CD4-positive, alpha-beta T cell (primary cell): ENCODE data around the gene TSPAN31. TPM values are rescaled to one million over a fixed set of nuclear protein-coding genes. Genes with fewer than 3 reads are reported as not detected.

Source experiments
- ATAC-seq: fragments of 200-7000 bp; cut with Tn5 transposase; one replicate; pipeline ENCODE4 v1.10.0; 2022; ENCODE audit warnings: mild to moderate bottlenecking; ENCODE audit not compliant: poor library complexity
- CTCF ChIA-PET: fragments of 350-600 bp; sonication (Branson Sonifier 250); formaldehyde crosslinking; loops from one replicate; lab custom pipeline; 2021; ENCODE audit warnings: antibody characterized with exemption, inconsistent platforms; lab: Charles Lee
- POLR2A ChIA-PET: fragments of 350-600 bp; sonication (Branson Sonifier 250); formaldehyde crosslinking; loops from one replicate; lab custom pipeline; 2021; ENCODE audit warnings: antibody characterized with exemption, inconsistent platforms; lab: Charles Lee
- DNase-seq, 14 experiments: peaks; one replicate each; pipeline ENCODE4 v3.0.0-alpha.2; 2013 to 2020; ENCODE audit warnings: mixed read lengths in 2 of 14
- H3K27ac ChIP-seq, 2 donors: one replicate each; pipeline versions ENCODE4 v1.5.1 to v1.7.0; 2013; ENCODE audit warnings: low read length in 2 of 2, low read depth in 1 of 2, mild to moderate bottlenecking in 1 of 2
- H3K27me3 ChIP-seq, 2 experiments: 1 replicate in 1 of 2; 2 replicates in 1 of 2; pipeline versions ENCODE4 v1.6.1 to v1.7.0; 2013; ENCODE audit warnings: low read length in 2 of 2, control low read depth in 1 of 2, mild to moderate bottlenecking in 1 of 2, moderate library complexity in 1 of 2; ENCODE audit not compliant: insufficient read depth in 2 of 2, control insufficient read depth in 1 of 2
- H3K36me3 ChIP-seq: one replicate; pipeline ENCODE4 v1.6.1; 2013; ENCODE audit warnings: low read length, control low read depth; ENCODE audit not compliant: insufficient read depth
- H3K4me1 ChIP-seq: one replicate; pipeline ENCODE4 v1.6.1; 2013; ENCODE audit warnings: low read length, control low read depth; ENCODE audit not compliant: insufficient read depth
- H3K4me3 ChIP-seq: one replicate; pipeline ENCODE4 v1.5.1; 2013; ENCODE audit warnings: mild to moderate bottlenecking, low read length, moderate library complexity
- H3K9me3 ChIP-seq, 2 experiments: 1 replicate in 1 of 2; 2 replicates in 1 of 2; pipeline versions ENCODE4 v1.6.1 to v1.7.0; 2013; ENCODE audit warnings: low read length in 2 of 2, mild to moderate bottlenecking in 2 of 2, control low read depth in 1 of 2, moderate library complexity in 1 of 2; ENCODE audit not compliant: control insufficient read depth in 1 of 2, insufficient read depth in 1 of 2
- H3K27ac Mint-ChIP-seq: one replicate; pipeline ENCODE4 v1.8.0; 2020; ENCODE audit warnings: mixed read lengths
- H3K27me3 Mint-ChIP-seq: one replicate; pipeline ENCODE4 v1.8.0; 2021; ENCODE audit warnings: mixed read lengths
- H3K36me3 Mint-ChIP-seq: one replicate; pipeline ENCODE4 v1.8.0; 2021; ENCODE audit warnings: low read depth, mixed read lengths
- H3K4me1 Mint-ChIP-seq: one replicate; pipeline ENCODE4 v1.8.0; 2021; ENCODE audit warnings: low read depth, mixed read lengths
- H3K4me3 Mint-ChIP-seq: one replicate; pipeline ENCODE4 v1.8.0; 2020; ENCODE audit warnings: mild to moderate bottlenecking, mixed read lengths
- H3K9me3 Mint-ChIP-seq: one replicate; pipeline ENCODE4 v1.8.0; 2020; ENCODE audit warnings: mixed read lengths
- CTCF ChIP-seq: fragments of 200-600 bp; IDR thresholded peaks from one replicate; pipeline ENCODE4 v1.8.0; 2022; ENCODE audit warnings: antibody characterized with exemption, mild to moderate bottlenecking
- intact Hi-C, 2 experiments: fragments of 100-400 bp; cut with DNase I in 1 of 2; cut with micrococcal nuclease in 1 of 2; formaldehyde crosslinking; loops; one replicate each; pipeline versions ENCODE4 v1.15.1 to v1.9.0; 2023 to 2025; cut with DNase I, micrococcal nuclease
- total RNA-seq, 174 experiments: library from RNA in 2 of 174; stranded (reverse) in 2 of 174; gene quantifications; one replicate each; pipeline ENCODE4 v1.2.3 and lab custom pipeline; 2021 to 2026

The TSPAN31 gene
- total RNA-seq, 2 experiments from 2014 or later = 10.3 to 10.7 TPM

- H3K9me3 Mint-ChIP-seq = no peaks in the 10 kb centered on the region
- no peaks in the 10 kb centered on the region for H3K27me3 Mint-ChIP-seq
- Histone ChIP-seq H3K36me3 (peaks cover 70% of the 10 kb centered on the region), H3K9me3 (no peaks in the 10 kb centered on the region), H3K27me3 (no peaks in the 10 kb centered on the region), H3K4me1 (no peaks in the 10 kb centered on the region), H3K27ac (no peak overlapping the region), H3K4me3 (no peak overlapping the region)
- intact Hi-C loops = no loop called here
- H3K4me1 Mint-ChIP-seq = no peaks in the 10 kb centered on the region
- no peak overlapping the region for H3K4me3 Mint-ChIP-seq
- H3K36me3 Mint-ChIP-seq = peaks cover 86% of the 10 kb centered on the region
- no peak overlapping the region for H3K27ac Mint-ChIP-seq
- ChIA-PET POLR2A (interaction anchor here (1.0 to 1.5 kb wide), 3 partner anchors 11 to 53 kb away, joined by 3 to 4 read pairs (median 3); partner anchors contain the start of genes CTDSP2 and TSFM), CTCF (interaction anchor here (1.4 to 1.7 kb wide), 2 partner anchors 10 to 11 kb away, joined by 3 to 6 read pairs; partner anchors contain the start of gene TSFM)
- DNase-seq (no peak), ATAC-seq (no peak)
- no peak for TF ChIP-seq CTCF
Measured at GRCh38 chr12:57793920-57794319, 49.1 kb downstream of the TSPAN31 start.

DNA sequence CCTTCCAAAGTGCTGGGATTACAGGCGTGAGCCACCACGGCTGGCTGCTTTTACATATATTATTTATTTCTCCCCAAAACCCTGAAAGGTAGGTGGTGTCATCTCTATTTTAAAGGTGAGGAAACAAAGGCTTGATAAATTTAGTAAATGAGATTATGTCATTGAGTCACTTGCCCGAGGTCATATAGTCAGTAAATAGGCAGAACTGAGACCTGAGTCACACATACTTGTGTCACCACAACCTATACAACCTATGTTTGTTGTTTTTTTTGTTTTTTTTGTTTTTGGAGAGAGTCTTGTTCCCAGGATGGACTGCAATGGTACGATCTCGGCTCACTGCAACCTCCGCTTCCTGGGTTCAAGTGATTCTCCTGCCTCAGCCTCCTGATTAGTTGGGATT lies 50.5 kb downstream of the TSPAN31 start:
- TF ChIP-seq CTCF = no peak
- no peaks in the 10 kb centered on the region for H3K9me3 ChIP-seq
- Mint-ChIP-seq H3K4me3 (no peak overlapping the region), H3K27ac (no peak overlapping the region), H3K9me3 (no peaks in the 10 kb centered on the region), H3K27me3 (no peaks in the 10 kb centered on the region), H3K36me3 (peaks cover 80% of the 10 kb centered on the region), H3K4me1 (no peaks in the 10 kb centered on the region)
- ATAC-seq = no peak
- POLR2A ChIA-PET = interaction anchor here (0.6 kb wide), 1 partner anchor 57 kb away, joined by 3 read pairs; no protein-coding TSS in a partner anchor
- no peak overlapping the region for H3K4me3 ChIP-seq
- no peaks in the 10 kb centered on the region for H3K27me3 ChIP-seq
- no peak overlapping the region for H3K27ac ChIP-seq
- no peaks in the 10 kb centered on the region for H3K4me1 ChIP-seq
- intact Hi-C loops = no loop called here
- H3K36me3 ChIP-seq = peaks cover 71% of the 10 kb centered on the region
- no peak for DNase-seq
- CTCF ChIA-PET = no interaction called here

DNA sequence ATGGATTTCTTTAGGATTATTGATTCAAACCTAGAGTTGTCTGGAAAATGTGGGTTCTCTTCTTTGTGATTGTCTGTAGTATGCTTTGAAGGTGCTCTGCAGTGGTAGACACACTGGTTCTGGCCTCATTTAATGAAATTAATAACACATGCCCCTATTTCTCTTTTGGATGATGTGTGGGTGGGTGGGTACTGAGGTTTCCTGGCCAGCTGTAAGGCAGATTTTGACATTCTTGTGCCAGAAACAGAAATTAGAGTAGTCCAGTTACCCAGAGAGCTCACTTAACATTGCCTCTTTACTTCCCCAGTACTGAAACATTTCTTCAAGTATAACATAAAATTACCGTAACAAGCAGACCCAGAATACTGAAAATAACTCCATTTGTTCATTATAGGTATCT lies 52.2 kb downstream of the TSPAN31 start:
- intact Hi-C loops = no loop called here
- Mint-ChIP-seq H3K4me3 (no peak overlapping the region), H3K4me1 (no peaks in the 10 kb centered on the region), H3K36me3 (peaks cover 81% of the 10 kb centered on the region), H3K27me3 (no peaks in the 10 kb centered on the region), H3K9me3 (no peaks in the 10 kb centered on the region), H3K27ac (no peak overlapping the region)
- peaks cover 70% of the 10 kb centered on the region for H3K36me3 ChIP-seq
- no peaks in the 10 kb centered on the region for H3K4me1 ChIP-seq
- H3K27ac ChIP-seq = no peak overlapping the region
- TF ChIP-seq CTCF = no peak
- CTCF ChIA-PET = no interaction called here
- H3K27me3 ChIP-seq = no peaks in the 10 kb centered on the region
- no peak for ATAC-seq
- H3K9me3 ChIP-seq = no peaks in the 10 kb centered on the region
- no peak overlapping the region for H3K4me3 ChIP-seq
- POLR2A ChIA-PET = no interaction called here
- DNase-seq = no peak
